GM18519 (cell line): ENCODE results near the gene FIGLA.
A peak's percentile ranks its signal among the peaks of the same experiment; 100 is the strongest.

Source experiments
- ATAC-seq: cut with Tn5 transposase; IDR thresholded peaks from one replicate; pipeline ENCODE4 v1.9.1; 2021; ENCODE audit warnings: mild to moderate bottlenecking, moderate library complexity; ENCODE audit not compliant: unreplicated experiment, low FRiP score

Gene FIGLA

GRCh38 chr2:70776266-70776665, 14.2 kb downstream of the FIGLA start:
- ATAC-seq, result no peak

- ATAC-seq, result no peak
Observed at GRCh38 chr2:70775141-70775540, 15.3 kb downstream of the FIGLA start.

- no peak for ATAC-seq
Observed at GRCh38 chr2:70772486-70773155, 17.8 kb downstream of the FIGLA start.

GRCh38 chr2:70771446-70771845, 19.0 kb downstream of the FIGLA start:
- ATAC-seq, result peak; percentile 54

- ATAC-seq, result no peak
Observed at GRCh38 chr2:70769450-70769849, 21.0 kb downstream of the FIGLA start.

- no peak for ATAC-seq
Observed at GRCh38 chr2:70768590-70769085, 21.8 kb downstream of the FIGLA start.

- no peak for ATAC-seq
Observed at GRCh38 chr2:70767699-70768589, 22.5 kb downstream of the FIGLA start, which contains the start of gene ADD2. Gene ADD2, minus strand, starts transcription at chr2:70768200. Its CDS starts 61,792 bp downstream, at chr2:70706408.

GRCh38 chr2:70767079-70767698, 23.3 kb downstream of the FIGLA start:
- no peak for ATAC-seq

- no peak for ATAC-seq
Observed at GRCh38 chr2:70766357-70767078, 23.9 kb downstream of the FIGLA start.

GRCh38 chr2:70765507-70765906, 24.9 kb downstream of the FIGLA start:
- ATAC-seq, result no peak

- ATAC-seq, result no peak
Observed at GRCh38 chr2:70759446-70759845, 31.0 kb downstream of the FIGLA start.

GRCh38 chr2:70757966-70758365, 32.5 kb downstream of the FIGLA start:
- ATAC-seq, result no peak

GRCh38 chr2:70757360-70757759, 33.1 kb downstream of the FIGLA start:
- ATAC-seq, result no peak

GRCh38 chr2:70756128-70756527, 34.3 kb downstream of the FIGLA start:
- no peak for ATAC-seq

- no peak for ATAC-seq
Observed at GRCh38 chr2:70753902-70754301, 36.5 kb downstream of the FIGLA start.

GRCh38 chr2:70753031-70753430, 37.4 kb downstream of the FIGLA start:
- no peak for ATAC-seq

- no peak for ATAC-seq
Observed at GRCh38 chr2:70752396-70752795, 38.0 kb downstream of the FIGLA start.

GRCh38 chr2:70751881-70752280, 38.6 kb downstream of the FIGLA start:
- ATAC-seq, result no peak

- ATAC-seq, result no peak
Observed at GRCh38 chr2:70750320-70750719, 40.1 kb downstream of the FIGLA start.

GRCh38 chr2:70748002-70748784, 42.2 kb downstream of the FIGLA start:
- no peak for ATAC-seq
